ENCODE data around the gene RICTOR.

Gene RICTOR

GRCh38 chr5:39092581-39093351 lies 18.6 kb upstream of the RICTOR start:
- no peak overlapping the region for H3K27ac ChIP-seq
- TF ChIP-seq ZFX (IDR thresholded peaks at IDR 0.05) (no peak), CTCF (conservative IDR thresholded peaks at IDR 0.05) (no peak)

- H3K27ac ChIP-seq, result no peak overlapping the region
- TF ChIP-seq ZFX (IDR thresholded peaks at IDR 0.05) (no peak), CTCF (conservative IDR thresholded peaks at IDR 0.05) (no peak)
Measured at GRCh38 chr5:39091940-39092580, 17.9 kb upstream of the RICTOR start.

DNA sequence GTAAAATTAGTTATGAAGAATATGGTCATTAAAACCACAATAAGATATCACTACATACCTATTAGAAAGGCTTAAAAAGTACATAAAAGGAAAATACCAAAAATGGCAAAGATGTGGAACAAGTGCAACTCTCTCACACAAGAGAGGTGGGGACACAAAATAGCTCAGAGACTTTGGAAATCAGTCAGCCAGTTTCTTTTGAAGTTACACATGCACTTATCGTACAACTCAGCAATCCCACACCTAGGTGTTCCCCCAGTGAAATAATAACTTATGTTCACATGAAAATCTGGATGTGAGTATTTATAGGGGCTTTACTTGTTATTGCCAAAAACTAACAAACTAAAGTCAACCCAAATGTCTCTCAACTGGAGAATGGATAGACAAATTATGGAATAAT lies 9.8 kb upstream of the RICTOR start:
- H3K27ac ChIP-seq, result no peak overlapping the region
- TF ChIP-seq CTCF (conservative IDR thresholded peaks at IDR 0.05) (no peak), ZFX (IDR thresholded peaks at IDR 0.05) (no peak)

GRCh38 chr5:39082995-39083394 lies 8.8 kb upstream of the RICTOR start:
- H3K27ac ChIP-seq, result no peak overlapping the region
- TF ChIP-seq ZFX (IDR thresholded peaks at IDR 0.05), result no peak
- TF ChIP-seq CTCF (conservative IDR thresholded peaks at IDR 0.05), result no peak

GRCh38 chr5:39080597-39081204 lies 6.5 kb upstream of the RICTOR start:
- H3K27ac ChIP-seq, result no peak overlapping the region
- TF ChIP-seq CTCF (conservative IDR thresholded peaks at IDR 0.05), result peak; percentile 93
- no peak for TF ChIP-seq ZFX (IDR thresholded peaks at IDR 0.05)

GRCh38 chr5:39080168-39080567 lies 6.0 kb upstream of the RICTOR start:
- TF ChIP-seq CTCF (conservative IDR thresholded peaks at IDR 0.05) (no peak), ZFX (IDR thresholded peaks at IDR 0.05) (no peak)
- no peak overlapping the region for H3K27ac ChIP-seq

DNA sequence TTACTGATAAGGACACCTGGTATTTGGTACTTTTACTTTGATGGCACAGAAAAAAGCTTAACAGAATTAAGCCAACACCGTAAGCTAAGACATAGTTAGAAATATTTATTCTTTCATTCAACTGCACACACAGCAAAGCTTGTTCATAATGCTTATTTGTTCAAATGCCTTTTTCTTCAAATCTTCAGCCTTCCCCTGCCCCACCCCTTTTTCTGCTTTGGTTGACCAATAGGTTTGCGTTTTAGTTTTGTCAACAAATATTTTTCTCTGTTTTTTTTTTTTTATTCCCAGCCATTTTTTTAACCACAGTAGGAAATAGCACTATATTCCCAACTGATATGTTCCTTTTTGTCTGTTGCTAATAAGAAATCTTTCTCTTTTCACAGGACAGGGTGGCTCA lies 4.9 kb upstream of the RICTOR start:
- H3K27ac ChIP-seq, result no peak overlapping the region
- TF ChIP-seq CTCF (conservative IDR thresholded peaks at IDR 0.05), result no peak

Data from C4-2B (cell line).